Endodermal cell (in vitro differentiated cells): ENCODE measurements around the gene SPTAN1. TPM values are rescaled to one million over a fixed set of nuclear protein-coding genes. Genes with fewer than 3 reads are reported as not detected.

ENCODE experiments used
- DNase-seq: peaks from one replicate; pipeline ENCODE4 v3.0.0-alpha.2; 2017
- H3K27ac ChIP-seq: 2 replicates; pipeline ENCODE4 v1.5.1; 2013; ENCODE audit warnings: mild to moderate bottlenecking, low read depth, low read length, moderate library complexity
- H3K27me3 ChIP-seq: 2 replicates; pipeline ENCODE4 v1.6.1; 2013; ENCODE audit warnings: mild to moderate bottlenecking, low read length, moderate library complexity; ENCODE audit not compliant: insufficient read depth, control insufficient read depth, poor library complexity, severe bottlenecking
- H3K36me3 ChIP-seq: 2 replicates; pipeline ENCODE4 v1.7.0; 2013; ENCODE audit warnings: mild to moderate bottlenecking, low read length, moderate library complexity; ENCODE audit not compliant: control insufficient read depth, insufficient read depth
- H3K4me1 ChIP-seq: one replicate; pipeline ENCODE4 v1.7.0; 2013; ENCODE audit warnings: low read length; ENCODE audit not compliant: control insufficient read depth, insufficient read depth
- H3K4me3 ChIP-seq: 2 replicates; pipeline ENCODE4 v1.5.1; 2013; ENCODE audit warnings: mild to moderate bottlenecking, low read length, moderate library complexity
- H3K9ac ChIP-seq: 2 replicates; pipeline ENCODE4 v1.6.1; 2013; ENCODE audit warnings: mild to moderate bottlenecking, low read length, moderate library complexity; ENCODE audit not compliant: poor library complexity, severe bottlenecking; ENCODE audit errors: extremely low read depth
- H3K9me3 ChIP-seq: 2 replicates; pipeline ENCODE4 v1.6.1; 2013; ENCODE audit warnings: mild to moderate bottlenecking, low read length, moderate library complexity; ENCODE audit not compliant: control insufficient read depth
- H3K27ac Mint-ChIP-seq: 2 replicates; pipeline ENCODE4 v1.8.0; 2020; ENCODE audit warnings: mixed read lengths
- H3K27me3 Mint-ChIP-seq: 2 replicates; pipeline ENCODE4 v1.8.0; 2021; ENCODE audit warnings: mild to moderate bottlenecking, mixed read lengths; ENCODE audit not compliant: insufficient read depth
- H3K36me3 Mint-ChIP-seq: 2 replicates; pipeline ENCODE4 v1.8.0; 2020; ENCODE audit warnings: low read depth, mixed read lengths
- H3K4me1 Mint-ChIP-seq: 2 replicates; pipeline ENCODE4 v1.8.0; 2020; ENCODE audit warnings: mixed read lengths
- H3K4me3 Mint-ChIP-seq: 2 replicates; pipeline ENCODE4 v1.8.0; 2020; ENCODE audit warnings: mild to moderate bottlenecking, moderate library complexity, mixed read lengths
- H3K9me3 Mint-ChIP-seq: 2 replicates; pipeline ENCODE4 v1.8.0; 2020; ENCODE audit warnings: mild to moderate bottlenecking, mixed read lengths
- WGBS, 2 experiments: methylation state at CpG; one replicate each; pipeline versions ENCODE4 v1.1.5 to v1.1.7; 2013; ENCODE audit warnings: missing lambda C conversion rate in 2 of 2, mixed read lengths in 1 of 2; ENCODE audit not compliant: insufficient coverage in 1 of 2, insufficient read length in 1 of 2; 5-methylcytosine and 5-hydroxymethylcytosine counted together
- total RNA-seq, 2 donors: library from RNA; stranded (reverse); fragmentation: NEBNext Ultra II Directional in 1 of 2; extraction: Animal tissue kit (Norgen Biotek cat#: 25700) in 1 of 2; gene quantifications; 2 replicates in 1 of 2; 3 replicates in 1 of 2; pipeline ENCODE4 v1.2.1, GENCODE V29; 2021
- TF ChIP-seq, protein P1 (sequence below): fragments of 200-600 bp; sonication (generic); conservative IDR thresholded peaks from 2 replicates; pipeline ENCODE4 v1.5.0; 2021; ENCODE audit warnings: antibody characterized with exemption, mild to moderate bottlenecking

SPTAN1 gene
- total RNA-seq, 2 donors from 2014 or later, result 309 to 319 TPM

DNA sequence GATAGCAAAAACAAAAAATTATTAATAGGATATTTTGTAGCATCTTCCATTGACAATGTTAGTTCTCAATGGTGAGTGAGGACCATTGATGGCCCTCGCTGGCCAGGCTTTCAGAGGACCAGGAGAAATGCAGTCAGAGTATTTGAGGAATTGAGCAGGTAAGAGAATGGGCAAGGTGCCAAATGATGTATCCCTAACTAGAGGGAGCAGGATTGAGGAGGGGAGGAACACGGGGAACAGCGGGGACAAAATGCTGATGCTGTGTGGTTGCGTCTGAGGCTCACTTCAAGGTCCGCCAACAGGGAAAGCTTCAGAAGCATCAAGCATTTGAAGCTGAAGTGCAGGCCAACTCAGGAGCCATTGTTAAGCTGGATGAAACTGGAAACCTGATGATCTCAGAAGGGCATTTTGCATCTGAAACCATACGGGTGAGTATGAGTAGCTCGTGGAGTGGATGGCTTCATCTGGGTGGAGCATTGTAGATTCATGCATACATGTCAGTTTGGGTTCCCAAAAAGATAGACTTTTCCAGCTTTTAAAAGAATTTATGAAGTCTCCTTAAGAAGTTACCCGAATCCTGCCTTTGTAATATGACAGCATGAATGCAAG is 16.2 kb downstream of the SPTAN1 start:
- Mint-ChIP-seq H3K4me1 (no peaks in the 10 kb centered on the region), H3K27me3 (no peaks in the 10 kb centered on the region), H3K9me3 (no peaks in the 10 kb centered on the region), H3K4me3 (no peak overlapping the region), H3K36me3 (peaks cover 63% of the 10 kb centered on the region), H3K27ac (no peak overlapping the region)
- H3K9me3 ChIP-seq, result no peaks in the 10 kb centered on the region
- no peak overlapping the region for H3K9ac ChIP-seq
- 82% methylated on average over 8 of the region's 8 CpGs for WGBS, 2 experiments
- H3K4me1 ChIP-seq, result no peaks in the 10 kb centered on the region
- H3K27me3 ChIP-seq, result no peaks in the 10 kb centered on the region
- no peak overlapping the region for H3K4me3 ChIP-seq
- no peak for DNase-seq
- TF ChIP-seq, protein P1, sequence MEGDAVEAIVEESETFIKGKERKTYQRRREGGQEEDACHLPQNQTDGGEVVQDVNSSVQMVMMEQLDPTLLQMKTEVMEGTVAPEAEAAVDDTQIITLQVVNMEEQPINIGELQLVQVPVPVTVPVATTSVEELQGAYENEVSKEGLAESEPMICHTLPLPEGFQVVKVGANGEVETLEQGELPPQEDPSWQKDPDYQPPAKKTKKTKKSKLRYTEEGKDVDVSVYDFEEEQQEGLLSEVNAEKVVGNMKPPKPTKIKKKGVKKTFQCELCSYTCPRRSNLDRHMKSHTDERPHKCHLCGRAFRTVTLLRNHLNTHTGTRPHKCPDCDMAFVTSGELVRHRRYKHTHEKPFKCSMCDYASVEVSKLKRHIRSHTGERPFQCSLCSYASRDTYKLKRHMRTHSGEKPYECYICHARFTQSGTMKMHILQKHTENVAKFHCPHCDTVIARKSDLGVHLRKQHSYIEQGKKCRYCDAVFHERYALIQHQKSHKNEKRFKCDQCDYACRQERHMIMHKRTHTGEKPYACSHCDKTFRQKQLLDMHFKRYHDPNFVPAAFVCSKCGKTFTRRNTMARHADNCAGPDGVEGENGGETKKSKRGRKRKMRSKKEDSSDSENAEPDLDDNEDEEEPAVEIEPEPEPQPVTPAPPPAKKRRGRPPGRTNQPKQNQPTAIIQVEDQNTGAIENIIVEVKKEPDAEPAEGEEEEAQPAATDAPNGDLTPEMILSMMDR, result no peak
- H3K27ac ChIP-seq, result no peak overlapping the region
- peaks cover 81% of the 10 kb centered on the region for H3K36me3 ChIP-seq

DNA sequence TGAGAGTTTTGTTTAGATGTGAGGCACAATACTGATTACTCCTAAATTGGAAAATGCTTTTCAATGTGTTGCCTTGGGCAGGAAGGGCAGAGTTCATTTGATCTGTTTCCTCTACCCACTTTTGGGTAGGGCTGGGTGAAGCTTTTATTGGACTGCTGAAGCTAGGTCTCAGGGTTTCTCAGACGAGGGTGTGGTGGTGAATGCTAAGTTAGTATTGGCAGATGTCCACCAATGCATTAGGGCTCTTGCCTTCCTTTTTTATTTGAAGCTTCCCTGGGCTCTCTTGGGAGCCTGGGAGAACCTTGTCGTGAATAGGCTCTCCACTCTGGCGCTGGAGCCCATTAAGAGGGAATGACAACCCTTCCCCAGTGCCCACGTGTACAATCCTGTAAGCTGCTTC is 23.1 kb downstream of the SPTAN1 start:
- Histone ChIP-seq H3K9ac (no peak overlapping the region), H3K36me3 (peaks cover 83% of the 10 kb centered on the region), H3K27ac (no peak overlapping the region), H3K4me1 (no peaks in the 10 kb centered on the region), H3K9me3 (no peaks in the 10 kb centered on the region), H3K4me3 (no peak overlapping the region), H3K27me3 (no peaks in the 10 kb centered on the region)
- TF ChIP-seq, protein P1, result no peak
- peak overlapping the region; percentile 18 for H3K27ac Mint-ChIP-seq
- peaks cover 77% of the 10 kb centered on the region for H3K36me3 Mint-ChIP-seq
- WGBS, 2 experiments, result 93 to 96% methylated on average over 3 to 4 of the region's 4 CpGs
- no peaks in the 10 kb centered on the region for H3K4me1 Mint-ChIP-seq
- no peak overlapping the region for H3K4me3 Mint-ChIP-seq
- no peaks in the 10 kb centered on the region for H3K9me3 Mint-ChIP-seq
- no peak for DNase-seq
- no peaks in the 10 kb centered on the region for H3K27me3 Mint-ChIP-seq

DNA sequence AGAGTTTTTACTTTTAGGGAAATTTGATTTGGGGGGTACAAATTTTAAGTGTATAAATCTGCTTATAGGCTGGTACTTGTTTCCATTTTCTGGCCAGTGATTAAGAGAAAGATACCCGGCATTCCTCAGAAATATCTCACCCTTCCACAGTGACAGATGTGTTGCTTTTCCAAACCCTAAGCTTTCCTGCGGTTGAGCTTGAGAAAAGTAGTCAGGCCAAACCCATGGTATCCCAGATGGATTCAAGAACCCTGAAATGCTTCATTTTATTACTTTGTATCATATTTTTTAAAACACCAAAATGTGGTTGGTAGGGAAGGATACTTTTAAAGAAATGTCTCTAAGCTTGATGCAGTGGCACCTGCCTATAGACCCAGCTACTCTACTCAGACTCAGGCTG is 23.5 kb downstream of the SPTAN1 start:
- WGBS, 2 experiments, result 98% methylated on average over 2 of the region's 2 CpGs; no CpG with 5 or more reads in 1 of the 2 experiments
- Mint-ChIP-seq H3K4me1 (no peaks in the 10 kb centered on the region), H3K27me3 (no peaks in the 10 kb centered on the region), H3K36me3 (peaks cover 80% of the 10 kb centered on the region), H3K4me3 (no peak overlapping the region), H3K27ac (peak overlapping the region; percentile 18), H3K9me3 (no peaks in the 10 kb centered on the region)
- no peak for DNase-seq
- Histone ChIP-seq H3K27me3 (no peaks in the 10 kb centered on the region), H3K27ac (no peak overlapping the region), H3K4me1 (no peaks in the 10 kb centered on the region), H3K9ac (no peak overlapping the region), H3K4me3 (no peak overlapping the region), H3K36me3 (peaks cover 87% of the 10 kb centered on the region), H3K9me3 (no peaks in the 10 kb centered on the region)
- TF ChIP-seq, protein P1, result no peak
